Sigmoid colon (tissue), 4 donors: ENCODE data around the gene MTAP.

Source experiments
- EP300 ChIP-seq, 4 donors: sonication (generic); formaldehyde crosslinking; IDR thresholded peaks; one replicate each; pipeline ENCODE4 v1.6.1; 2017; ENCODE audit warnings: antibody characterized with exemption in 4 of 4
- POLR2A ChIP-seq, 2 donors: fragments of 450-650 bp; IDR thresholded peaks; one replicate each; pipeline ENCODE4 v1.6.1; 2016; ENCODE audit warnings: antibody characterized with exemption in 2 of 2, mild to moderate bottlenecking in 2 of 2, moderate library complexity in 2 of 2
- TF ChIP-seq, protein P1 (sequence below), 4 experiments: fragments of 450-650 bp in 3 of 4; fragments of 200-600 bp in 1 of 4; IDR thresholded peaks; one replicate each; pipeline ENCODE4 v1.5.1; 2016 to 2019; ENCODE audit warnings: antibody characterized with exemption in 4 of 4, mild to moderate bottlenecking in 3 of 4, moderate library complexity in 2 of 4

DNA sequence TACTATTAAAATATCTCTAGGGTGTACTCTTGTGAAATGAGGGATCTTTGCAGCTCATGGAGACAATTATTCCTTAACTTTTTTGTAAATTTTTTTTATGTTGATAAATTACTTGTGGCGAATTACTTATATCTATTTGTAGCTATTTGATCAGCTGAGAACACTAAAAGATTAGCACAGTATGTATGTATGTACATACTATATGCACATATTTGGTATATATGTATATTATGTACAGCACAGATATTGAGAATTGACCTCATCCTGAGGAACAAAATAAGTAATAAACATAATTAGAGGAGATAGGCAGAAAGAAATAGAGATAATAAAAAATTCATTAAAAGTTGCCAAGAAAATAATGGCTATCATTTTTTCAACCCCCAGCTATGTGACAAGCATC lies 180.0 kb downstream of the MTAP start:
- TF ChIP-seq, protein P1, sequence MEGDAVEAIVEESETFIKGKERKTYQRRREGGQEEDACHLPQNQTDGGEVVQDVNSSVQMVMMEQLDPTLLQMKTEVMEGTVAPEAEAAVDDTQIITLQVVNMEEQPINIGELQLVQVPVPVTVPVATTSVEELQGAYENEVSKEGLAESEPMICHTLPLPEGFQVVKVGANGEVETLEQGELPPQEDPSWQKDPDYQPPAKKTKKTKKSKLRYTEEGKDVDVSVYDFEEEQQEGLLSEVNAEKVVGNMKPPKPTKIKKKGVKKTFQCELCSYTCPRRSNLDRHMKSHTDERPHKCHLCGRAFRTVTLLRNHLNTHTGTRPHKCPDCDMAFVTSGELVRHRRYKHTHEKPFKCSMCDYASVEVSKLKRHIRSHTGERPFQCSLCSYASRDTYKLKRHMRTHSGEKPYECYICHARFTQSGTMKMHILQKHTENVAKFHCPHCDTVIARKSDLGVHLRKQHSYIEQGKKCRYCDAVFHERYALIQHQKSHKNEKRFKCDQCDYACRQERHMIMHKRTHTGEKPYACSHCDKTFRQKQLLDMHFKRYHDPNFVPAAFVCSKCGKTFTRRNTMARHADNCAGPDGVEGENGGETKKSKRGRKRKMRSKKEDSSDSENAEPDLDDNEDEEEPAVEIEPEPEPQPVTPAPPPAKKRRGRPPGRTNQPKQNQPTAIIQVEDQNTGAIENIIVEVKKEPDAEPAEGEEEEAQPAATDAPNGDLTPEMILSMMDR (IDR thresholded peaks at IDR 0.05), result no peak
- no peak for TF ChIP-seq POLR2A (IDR thresholded peaks at IDR 0.05)
- no peak for TF ChIP-seq EP300 (IDR thresholded peaks at IDR 0.05)
